Endometrium (tissue), 2 donors: ENCODE measurements around the gene ATP11A.
"Not testable (repeated sequence)": the region's sequence is repeated elsewhere in the genome, so short reads cannot be mapped to it uniquely, and the experiment has no call there.

Experiments
- FAIRE-seq: peaks from 2 replicates; lab custom pipeline; 2012; peaks lifted over from hg19 to GRCh38; lab: Jason Lieb, UNC
- donor health status: control.
- donor health status: control.

Gene ATP11A

GRCh38 chr13:112865478-112865877 lies 175.6 kb downstream of the ATP11A start:
- not testable (repeated sequence) for FAIRE-seq

DNA sequence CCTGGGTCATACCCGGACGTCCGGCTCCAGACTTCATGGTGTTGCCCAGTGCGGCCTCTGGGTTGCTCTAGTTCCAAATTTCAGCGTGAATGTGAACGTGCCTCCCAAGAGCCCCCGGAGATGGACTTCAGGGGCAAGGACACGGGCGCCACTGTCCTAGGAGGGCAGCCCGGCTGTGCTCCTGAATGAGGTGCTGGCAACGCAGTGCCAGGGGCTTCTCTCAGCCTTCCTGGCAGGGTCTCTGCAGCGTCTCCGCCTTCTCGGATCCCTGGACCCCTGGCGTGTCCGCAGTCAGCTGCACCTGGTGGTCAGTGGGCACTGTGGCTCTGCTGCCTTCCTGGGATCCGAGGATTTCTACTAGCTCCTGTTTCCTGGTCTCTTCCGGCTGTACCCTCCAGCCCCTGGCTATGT lies 177.5 kb downstream of the ATP11A start:
- FAIRE-seq, result no peak

- FAIRE-seq, result no peak
Observed at GRCh38 chr13:112868308-112868707, 178.5 kb downstream of the ATP11A start.

GRCh38 chr13:112869202-112870050 lies 179.6 kb downstream of the ATP11A start:
- FAIRE-seq, result no peak

- no peak for FAIRE-seq
Observed at GRCh38 chr13:112870051-112870331, 180.2 kb downstream of the ATP11A start.

DNA sequence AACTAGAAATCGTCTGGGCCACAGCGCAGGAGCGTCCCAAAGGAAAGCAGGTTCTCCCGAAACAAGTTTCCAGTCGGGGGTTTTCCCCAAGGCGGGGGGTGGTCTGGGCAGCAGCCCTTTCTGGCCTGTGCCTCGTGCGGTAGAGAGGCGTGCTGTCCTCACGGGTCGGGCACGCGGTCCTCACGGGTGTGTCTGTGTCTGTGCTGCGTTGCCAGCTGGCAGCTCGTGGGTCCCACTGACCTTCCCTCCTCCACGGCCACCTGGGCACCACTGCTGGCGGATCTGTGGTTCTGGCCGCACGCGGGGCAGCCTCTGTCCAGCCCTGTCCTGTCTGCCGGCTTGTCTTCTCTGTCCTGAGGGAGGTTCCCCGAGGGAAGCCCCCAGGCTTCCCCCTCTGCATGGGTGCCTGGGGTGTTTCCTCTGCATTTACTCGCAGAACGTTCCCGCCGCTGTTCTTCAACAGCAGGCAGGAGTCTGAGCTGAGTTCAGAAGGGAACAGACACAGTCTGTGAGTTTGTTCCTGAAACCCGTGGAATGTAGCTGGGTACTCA lies 181.0 kb downstream of the ATP11A start:
- FAIRE-seq, result no peak

- FAIRE-seq, result no peak
Observed at GRCh38 chr13:112871742-112872141, 181.9 kb downstream of the ATP11A start.

DNA sequence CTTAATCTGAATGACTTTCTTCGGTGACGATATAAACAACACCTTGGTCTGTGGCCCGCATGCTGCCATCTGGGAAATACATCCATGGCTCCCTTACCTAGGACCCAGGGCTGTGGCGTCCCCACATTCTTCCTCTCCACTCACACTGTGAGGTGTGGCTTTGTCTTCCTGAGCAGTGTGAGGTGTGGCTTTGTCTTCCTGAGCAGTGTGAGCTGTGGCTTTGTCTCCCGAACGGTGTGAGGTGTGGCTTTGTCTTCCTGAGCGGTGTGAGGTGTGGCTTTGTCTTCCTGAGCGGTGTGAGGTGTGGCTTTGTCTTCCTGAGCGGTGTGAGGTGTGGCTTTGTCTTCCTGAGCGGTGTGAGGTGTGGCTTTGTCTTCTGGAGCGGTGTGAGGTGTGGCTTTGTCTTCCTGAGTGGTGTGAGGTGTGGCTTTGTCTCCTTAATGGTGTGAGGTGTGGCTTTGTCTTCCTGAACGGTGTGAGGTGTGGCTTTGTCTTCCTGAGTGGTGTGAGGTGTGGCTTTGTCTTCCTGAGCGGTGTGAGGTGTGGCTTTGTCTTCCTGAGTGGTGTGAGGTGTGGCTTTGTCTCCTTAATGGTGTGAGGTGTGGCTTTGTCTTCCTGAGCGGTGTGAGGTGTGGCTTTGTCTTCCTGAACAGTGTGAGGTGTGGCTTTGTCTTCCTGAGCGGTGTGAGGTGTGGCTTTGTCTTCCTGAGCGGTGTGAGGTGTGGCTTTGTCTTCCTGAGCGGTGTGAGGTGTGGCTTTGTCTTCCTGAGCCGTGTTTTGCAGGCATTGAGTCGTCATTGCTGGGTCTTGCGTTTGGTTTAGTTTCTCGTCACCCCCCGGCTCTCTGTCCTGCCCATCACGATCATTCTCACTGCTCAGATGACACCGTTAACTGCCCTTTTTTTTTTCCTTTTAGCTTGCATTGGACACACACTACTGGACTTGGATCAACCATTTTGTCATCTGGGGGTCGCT lies 183.1 kb downstream of the ATP11A start:
- peak; percentile 94 for FAIRE-seq

DNA sequence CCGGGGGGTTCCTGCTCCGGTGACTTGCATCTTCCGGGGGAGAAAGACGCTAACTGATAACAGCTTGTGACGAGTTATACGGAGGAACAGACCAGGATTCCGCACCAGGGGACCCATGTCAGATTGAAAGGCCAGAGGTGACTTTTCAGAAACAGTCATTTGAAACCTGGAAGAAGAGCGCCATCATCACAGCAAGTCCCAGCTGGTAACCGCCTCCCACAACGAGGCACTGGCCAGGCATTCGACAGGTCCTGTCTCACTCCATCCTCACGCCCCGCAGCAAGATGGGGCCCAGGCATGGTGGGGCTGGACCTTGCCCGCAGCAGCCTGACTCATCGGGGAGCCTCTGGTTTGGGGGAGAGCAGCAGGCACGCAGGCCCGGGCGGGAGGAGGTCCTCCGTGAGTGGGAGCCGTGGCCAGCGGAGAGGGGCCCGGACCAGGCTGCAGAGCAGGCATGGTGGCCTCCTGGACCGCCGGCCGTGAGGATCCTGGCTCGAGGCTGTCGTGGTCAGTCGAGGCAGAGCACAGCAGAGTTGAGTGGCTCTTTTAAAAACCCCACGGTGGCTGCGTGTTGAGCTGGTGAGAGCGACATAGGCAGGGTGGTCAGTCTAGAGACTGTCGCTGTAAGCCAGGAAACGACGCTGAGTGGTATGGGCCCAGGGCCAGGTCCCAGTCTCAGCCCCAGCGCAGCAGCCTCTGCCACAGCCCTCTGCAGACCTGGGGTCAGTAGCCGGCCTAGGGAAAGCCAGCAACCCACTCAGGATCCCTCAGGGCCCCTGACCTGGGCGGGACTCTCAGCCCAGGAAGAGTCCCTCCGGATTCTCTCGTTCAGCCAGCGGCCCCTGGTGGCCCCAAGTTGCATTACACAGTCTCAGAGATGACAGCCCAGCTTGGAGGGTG lies 184.3 kb downstream of the ATP11A start:
- no peak for FAIRE-seq

DNA sequence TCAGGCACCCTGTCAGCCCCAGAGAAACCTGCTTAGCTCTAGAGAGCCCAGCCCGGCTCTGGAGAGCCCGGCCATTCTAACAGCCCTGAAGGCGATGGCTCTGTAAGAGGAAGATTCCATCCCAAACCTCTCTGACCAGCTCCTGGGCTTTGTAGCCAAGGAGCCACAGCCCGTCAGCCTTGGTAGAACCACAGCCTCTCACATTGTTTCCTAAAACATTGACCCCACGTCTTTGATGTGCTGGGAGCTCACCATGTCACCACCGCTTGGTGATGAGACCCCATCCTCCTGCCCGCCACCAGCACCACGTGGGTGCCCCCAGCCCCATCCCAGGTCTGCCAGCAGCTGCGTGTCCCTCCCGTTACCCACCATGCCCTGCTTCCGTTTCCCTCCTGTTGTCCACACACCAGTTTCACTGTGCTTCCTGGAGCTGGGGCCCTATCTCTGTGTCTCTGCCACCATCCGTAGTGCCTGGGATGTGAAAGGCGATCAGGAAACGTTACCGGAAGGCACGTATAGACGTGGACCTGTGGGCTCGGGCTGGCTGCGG lies 185.0 kb downstream of the ATP11A start:
- FAIRE-seq, result no peak

DNA sequence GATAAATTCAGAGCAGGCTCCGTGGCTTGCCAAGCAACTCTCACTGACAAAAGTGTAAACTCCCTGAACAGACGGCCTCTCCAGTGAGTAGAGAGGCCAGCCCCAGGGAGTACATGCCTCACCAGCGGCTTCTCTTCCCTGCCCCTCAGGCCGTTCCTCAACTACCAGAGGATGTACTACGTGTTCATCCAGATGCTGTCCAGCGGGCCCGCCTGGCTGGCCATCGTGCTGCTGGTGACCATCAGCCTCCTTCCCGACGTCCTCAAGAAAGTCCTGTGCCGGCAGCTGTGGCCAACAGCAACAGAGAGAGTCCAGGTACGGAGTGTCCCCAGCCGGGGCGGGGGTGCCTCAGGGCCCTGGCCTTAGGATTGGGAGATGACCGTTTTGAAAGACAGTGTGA lies 185.8 kb downstream of the ATP11A start:
- no peak for FAIRE-seq

GRCh38 chr13:112876305-112877000 lies 186.6 kb downstream of the ATP11A start:
- no peak for FAIRE-seq

- FAIRE-seq, result no peak
Observed at GRCh38 chr13:112877066-112877465, 187.2 kb downstream of the ATP11A start.

DNA sequence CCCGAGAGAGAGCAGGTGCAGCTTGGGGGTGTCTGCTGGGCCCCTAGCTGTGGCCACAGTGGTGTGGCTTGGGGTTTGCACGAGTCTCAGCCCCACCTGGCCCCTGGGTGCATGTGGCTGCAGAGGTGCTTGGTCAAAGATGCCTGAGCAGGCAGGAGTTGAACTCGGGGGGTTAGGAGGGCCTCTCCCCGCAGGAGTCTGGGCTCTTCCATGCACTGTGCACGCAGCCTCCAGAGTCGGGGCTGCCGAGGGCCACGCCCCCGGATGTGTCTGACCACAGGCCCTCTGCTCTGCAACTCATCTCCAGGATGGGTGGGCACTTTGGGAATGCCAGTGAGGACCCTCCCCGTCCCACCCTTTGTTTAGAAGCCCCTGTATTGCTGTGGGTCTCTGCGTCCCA lies 187.7 kb downstream of the ATP11A start:
- no peak for FAIRE-seq

DNA sequence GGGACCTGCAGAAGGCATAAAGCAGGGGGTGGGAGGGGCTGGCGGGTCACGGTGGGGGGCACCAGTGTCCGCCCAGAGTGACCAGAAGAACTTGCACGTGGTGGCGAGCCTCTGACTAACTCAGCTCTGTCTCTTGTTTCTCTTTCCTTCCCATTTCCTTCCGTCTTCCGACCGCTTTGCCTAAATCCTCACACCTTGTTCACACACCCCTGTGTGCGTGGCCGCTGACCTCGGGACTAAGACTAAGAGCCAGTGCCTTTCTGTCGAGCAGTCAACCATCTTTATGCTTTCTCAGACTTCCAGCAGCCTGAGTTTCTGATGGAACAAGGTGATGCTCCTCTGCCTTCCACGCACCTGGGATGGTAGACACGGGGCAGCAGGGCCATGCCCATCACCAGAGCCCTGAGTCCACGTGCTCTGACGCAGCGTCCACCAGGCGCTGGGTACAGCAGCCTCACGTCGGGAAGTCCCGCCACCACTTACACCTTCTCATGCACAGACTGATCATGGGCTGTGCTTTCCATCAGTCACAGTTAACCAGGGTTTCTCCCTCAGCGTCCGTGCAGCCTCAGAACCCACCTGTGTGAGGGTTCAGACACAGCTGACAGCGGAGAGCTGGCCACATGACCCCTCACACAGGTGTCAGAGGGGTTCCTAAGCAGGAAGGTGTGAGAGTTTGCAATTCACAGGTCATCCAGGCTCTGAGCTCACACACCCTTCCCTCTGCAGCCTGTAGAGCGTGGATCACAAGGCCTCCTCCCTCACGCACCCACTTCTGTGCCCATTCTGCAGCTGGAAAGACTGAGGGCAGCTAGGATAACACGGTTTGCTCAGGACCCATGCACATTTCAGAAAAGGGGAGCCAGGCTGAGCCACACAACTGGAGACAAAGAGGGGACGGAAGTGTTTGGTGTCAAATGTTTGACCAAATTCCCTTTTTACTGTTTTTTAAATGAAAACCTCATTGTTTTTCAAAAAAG lies 188.4 kb downstream of the ATP11A start:
- no peak for FAIRE-seq

GRCh38 chr13:112879283-112879833 lies 189.5 kb downstream of the ATP11A start:
- FAIRE-seq, result no peak

DNA sequence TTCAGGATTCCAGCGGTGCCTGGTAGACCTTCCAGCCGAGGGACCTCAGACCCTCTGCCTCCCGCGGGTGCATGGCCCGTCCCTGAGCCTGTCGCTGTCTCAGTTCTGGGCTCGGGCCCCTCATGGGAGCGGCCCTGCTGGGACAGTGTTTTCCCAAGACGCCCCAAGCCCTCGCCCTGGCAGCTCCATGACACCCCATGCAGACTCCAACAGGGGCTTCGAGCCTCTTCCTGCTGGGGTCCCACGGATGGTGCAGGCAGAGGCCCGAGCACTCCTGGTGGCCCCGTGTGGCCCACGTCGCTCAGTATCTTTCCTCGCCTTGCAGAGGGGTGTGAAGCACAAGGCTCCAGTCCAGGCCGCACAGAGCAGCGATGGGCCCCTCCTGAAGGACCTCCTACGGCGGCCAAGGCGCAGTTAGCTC lies 190.4 kb downstream of the ATP11A start:
- FAIRE-seq, result no peak

DNA sequence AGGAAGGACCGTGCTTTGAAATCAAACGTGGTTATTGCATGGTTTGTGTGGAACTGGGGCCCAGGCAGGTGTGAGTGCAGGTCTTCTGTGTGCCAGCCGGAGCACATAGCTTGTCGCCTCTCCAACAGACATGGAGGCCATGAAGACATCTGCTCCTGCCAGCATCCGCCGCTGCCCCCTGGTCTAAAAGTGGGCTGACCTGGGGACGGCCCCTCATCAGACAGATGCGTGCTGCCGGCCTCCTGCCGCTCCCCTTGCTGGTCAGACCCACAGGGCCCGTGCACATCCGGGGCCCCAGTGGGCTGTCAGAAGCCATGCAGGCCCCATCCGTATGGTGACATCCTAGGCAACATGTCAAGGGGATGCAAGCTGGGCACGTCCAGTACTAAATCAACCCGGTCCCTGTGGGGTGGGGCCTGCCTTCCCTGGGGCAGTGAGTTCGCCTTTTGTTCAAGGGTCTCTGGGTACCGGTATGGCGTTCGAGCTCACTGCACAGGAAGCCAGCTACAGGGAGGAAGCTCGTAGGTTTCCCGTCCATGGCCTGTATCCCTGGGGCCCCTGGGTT lies 191.2 kb downstream of the ATP11A start:
- FAIRE-seq, result no peak
